Astrocyte of the cerebellum (primary cell): ENCODE results near the gene SYNPR.

Experiments used
- DNase-seq: peaks from one replicate; pipeline ENCODE4 v3.0.0-alpha.2; 2011; ENCODE audit warnings: low read depth
- H3K4me3 ChIP-seq: 2 replicates; pipeline ENCODE4 v1.5.1; 2011; ENCODE audit warnings: mild to moderate bottlenecking, low read depth, low read length, moderate library complexity
- CTCF ChIP-seq: IDR thresholded peaks from 2 replicates; pipeline ENCODE4 v1.5.1; 2012; ENCODE audit warnings: low read length, low read depth, moderate library complexity, mild to moderate bottlenecking; ENCODE audit errors: missing control alignments
- in situ Hi-C: cut with HindIII; loops from 2 replicates; pipeline ENCODE4 v1.10.0; 2017; ENCODE audit warnings: low sequenced_read_pairs

The SYNPR gene

GRCh38 chr3:63325386-63325785, 47.3 kb downstream of the SYNPR start:
- no peak for TF ChIP-seq CTCF
- in situ Hi-C loops: no loop called here
- no peak overlapping the region for H3K4me3 ChIP-seq
- DNase-seq: no peak

- no peak for TF ChIP-seq CTCF
- in situ Hi-C loops: no loop called here
- peak; percentile 11 for DNase-seq
- no peak overlapping the region for H3K4me3 ChIP-seq
Observed at GRCh38 chr3:63328365-63328764, 50.3 kb downstream of the SYNPR start.

- no peak for DNase-seq
- TF ChIP-seq CTCF: no peak
- H3K4me3 ChIP-seq: no peak overlapping the region
- in situ Hi-C loops: no loop called here
Observed at GRCh38 chr3:63331520-63331919, 53.4 kb downstream of the SYNPR start.

GRCh38 chr3:63333815-63334214, 55.7 kb downstream of the SYNPR start:
- H3K4me3 ChIP-seq: no peak overlapping the region
- no peak for TF ChIP-seq CTCF
- in situ Hi-C loops: no loop called here
- no peak for DNase-seq

GRCh38 chr3:63338351-63338750, 60.2 kb downstream of the SYNPR start:
- DNase-seq: no peak
- in situ Hi-C loops: no loop called here
- TF ChIP-seq CTCF: no peak
- H3K4me3 ChIP-seq: no peak overlapping the region

- DNase-seq: peak; percentile 98
- in situ Hi-C loops: no loop called here
- H3K4me3 ChIP-seq: no peak overlapping the region
Observed at GRCh38 chr3:63343674-63344073, 65.6 kb downstream of the SYNPR start.

More at GRCh38 chr3:63343674-63344073, 65.6 kb downstream of the SYNPR start:
- TF ChIP-seq CTCF: no peak
